Activated CD4-positive, alpha-beta T cell treated with anti-CD3 and anti-CD28 coated beads for 24 hours (primary cell): Measurements from ENCODE around the gene SYT2.
"Not testable (repeated sequence)": the region's sequence is repeated elsewhere in the genome, so short reads cannot be mapped to it uniquely, and the experiment has no call there.

Experiments used
- DNase-seq, 2 donors: peaks; one replicate each; pipeline ENCODE4 v3.0.0-alpha.2; 2020; ENCODE audit warnings: low read depth in 2 of 2

SYT2 gene

GRCh38 chr1:202593845-202594244 is 116.4 kb downstream of the SYT2 start:
- no peak for DNase-seq

GRCh38 chr1:202592146-202592545 is 118.1 kb downstream of the SYT2 start:
- no peak for DNase-seq

GRCh38 chr1:202591515-202591914 is 118.7 kb downstream of the SYT2 start:
- DNase-seq: no peak

- DNase-seq: no peak
Measured at GRCh38 chr1:202590975-202591411, 119.3 kb downstream of the SYT2 start.

GRCh38 chr1:202590126-202590525 is 120.1 kb downstream of the SYT2 start:
- no peak for DNase-seq

- DNase-seq: no peak
Measured at GRCh38 chr1:202589190-202589930, 120.9 kb downstream of the SYT2 start.

GRCh38 chr1:202588503-202589189 is 121.6 kb downstream of the SYT2 start:
- DNase-seq: no peak

- no peak for DNase-seq
Measured at GRCh38 chr1:202587859-202588485, 122.3 kb downstream of the SYT2 start.

GRCh38 chr1:202586871-202587270 is 123.4 kb downstream of the SYT2 start:
- DNase-seq: no peak

GRCh38 chr1:202586018-202586821 is 124.0 kb downstream of the SYT2 start:
- no peak for DNase-seq

- no peak for DNase-seq
Measured at GRCh38 chr1:202585590-202585933, 124.7 kb downstream of the SYT2 start.

GRCh38 chr1:202584707-202585589 is 125.3 kb downstream of the SYT2 start:
- no peak for DNase-seq

GRCh38 chr1:202582350-202582749 is 127.9 kb downstream of the SYT2 start:
- DNase-seq: not testable (repeated sequence)

- DNase-seq: no peak
Measured at GRCh38 chr1:202580619-202581018, 129.6 kb downstream of the SYT2 start.

GRCh38 chr1:202579806-202580205 is 130.4 kb downstream of the SYT2 start:
- DNase-seq: no peak

- no peak for DNase-seq
Measured at GRCh38 chr1:202578565-202578964, 131.7 kb downstream of the SYT2 start.

GRCh38 chr1:202578001-202578504 is 132.2 kb downstream of the SYT2 start:
- no peak for DNase-seq

GRCh38 chr1:202577381-202577780 is 132.9 kb downstream of the SYT2 start:
- no peak for DNase-seq

- DNase-seq: no peak
Measured at GRCh38 chr1:202576816-202577215, 133.4 kb downstream of the SYT2 start.

- DNase-seq: no peak
Measured at GRCh38 chr1:202575918-202576653, 134.2 kb downstream of the SYT2 start.
